T1000 (cell line): ENCODE measurements around the gene TLCD2.
"Not testable (repeated sequence)": the region's sequence is repeated elsewhere in the genome, so short reads cannot be mapped to it uniquely, and the experiment has no call there.

Source experiments
- DNase-seq: peaks from one replicate; lab custom pipeline; 2025; ENCODE audit warnings: mixed read lengths; lab: John Stamatoyannopoulos, UW

TLCD2 gene

GRCh38 chr17:1688405-1688804 lies 21.8 kb downstream of the TLCD2 start:
- DNase-seq = not testable (repeated sequence)

GRCh38 chr17:1686086-1686485 lies 24.1 kb downstream of the TLCD2 start:
- DNase-seq = no peak

- peak; percentile 98 for DNase-seq
These were observed 25.6 kb downstream of the TLCD2 start, which contains the start of gene PRPF8 for GRCh38 chr17:1684378-1685189. Gene PRPF8, minus strand, starts transcription at chr17:1684867. Its CDS starts 296 bp downstream, at chr17:1684571.

GRCh38 chr17:1683459-1683858 lies 26.7 kb downstream of the TLCD2 start:
- no peak for DNase-seq

GRCh38 chr17:1676401-1676800 lies 33.8 kb downstream of the TLCD2 start:
- no peak for DNase-seq

- no peak for DNase-seq
These were observed 37.0 kb downstream of the TLCD2 start for GRCh38 chr17:1673041-1673785.

GRCh38 chr17:1663934-1664333 lies 46.2 kb downstream of the TLCD2 start:
- DNase-seq = not testable (repeated sequence)

GRCh38 chr17:1661045-1661444 lies 49.1 kb downstream of the TLCD2 start:
- no peak for DNase-seq

GRCh38 chr17:1658100-1658499 lies 52.1 kb downstream of the TLCD2 start:
- no peak for DNase-seq

GRCh38 chr17:1653735-1654134 lies 56.4 kb downstream of the TLCD2 start:
- no peak for DNase-seq

- not testable (repeated sequence) for DNase-seq
These were observed 57.4 kb downstream of the TLCD2 start for GRCh38 chr17:1652794-1653193.
